Measurements from ENCODE around the gene FAM229A.

GRCh38 chr1:32400876-32401631 is 38.8 kb upstream of the FAM229A start:
- TF ChIP-seq CTCF (IDR thresholded peaks at IDR 0.05) (peak; percentile 64 to 93 (median 86)), POLR2A (IDR thresholded peaks at IDR 0.05) (no peak)

Measured in esophagus squamous epithelium (tissue), 4 donors.